CD8-positive, alpha-beta memory T cell (primary cell): Measurements from ENCODE around the gene DENND4C. TPM values are rescaled to one million over a fixed set of nuclear protein-coding genes. Genes with fewer than 3 reads are reported as not detected.
"Not testable (repeated sequence)": the region's sequence is repeated elsewhere in the genome, so short reads cannot be mapped to it uniquely, and the experiment has no call there.

Experiments used
- CTCF ChIA-PET: fragments of 350-600 bp; sonication (Branson Sonifier 250); formaldehyde crosslinking; loops from one replicate; lab custom pipeline; 2021; ENCODE audit warnings: antibody characterized with exemption; lab: Charles Lee
- POLR2A ChIA-PET: fragments of 350-600 bp; sonication (Branson Sonifier 250); formaldehyde crosslinking; loops from one replicate; lab custom pipeline; 2021; ENCODE audit warnings: antibody characterized with exemption; lab: Charles Lee
- DNase-seq, 5 donors: peaks; one replicate each; pipeline versions ENCODE4 v3.0.0 to v3.0.0-alpha.2; 2020 to 2022; ENCODE audit warnings: mixed read lengths in 1 of 5
- H3K27ac ChIP-seq: one replicate; pipeline ENCODE4 v1.7.0; 2013; ENCODE audit warnings: low read depth, mild to moderate bottlenecking, low read length, moderate library complexity
- H3K27me3 ChIP-seq: 2 replicates; pipeline ENCODE4 v1.7.0; 2013; ENCODE audit warnings: low read length, mild to moderate bottlenecking; ENCODE audit not compliant: insufficient read depth, poor library complexity, severe bottlenecking
- H3K36me3 ChIP-seq: 2 replicates; pipeline ENCODE4 v1.7.0; 2013; ENCODE audit warnings: mild to moderate bottlenecking, low read length, moderate library complexity; ENCODE audit not compliant: insufficient read depth
- H3K4me1 ChIP-seq: 2 replicates; pipeline ENCODE4 v1.7.0; 2013; ENCODE audit warnings: mild to moderate bottlenecking, low read length, moderate library complexity; ENCODE audit not compliant: insufficient read depth
- H3K4me3 ChIP-seq: 2 replicates; pipeline ENCODE4 v1.7.0; 2013; ENCODE audit warnings: mild to moderate bottlenecking, low read length
- H3K9me3 ChIP-seq: 2 replicates; pipeline ENCODE4 v1.7.0; 2013; ENCODE audit warnings: mild to moderate bottlenecking, low read length
- H3K27ac Mint-ChIP-seq, 8 donors: one replicate each; pipeline ENCODE4 v1.8.0; 2020 to 2021; ENCODE audit warnings: mixed read lengths in 8 of 8, mild to moderate bottlenecking in 6 of 8, inconsistent platforms in 3 of 8, moderate library complexity in 3 of 8
- H3K27me3 Mint-ChIP-seq, 2 donors: one replicate each; pipeline ENCODE4 v1.8.0; 2020 to 2021; ENCODE audit warnings: mixed read lengths in 2 of 2, mild to moderate bottlenecking in 1 of 2, moderate library complexity in 1 of 2
- H3K36me3 Mint-ChIP-seq, 3 donors: one replicate each; pipeline ENCODE4 v1.8.0; 2020 to 2021; ENCODE audit warnings: mixed read lengths in 3 of 3, inconsistent platforms in 1 of 3, mild to moderate bottlenecking in 1 of 3
- H3K4me1 Mint-ChIP-seq, 3 donors: one replicate each; pipeline ENCODE4 v1.8.0; 2020 to 2021; ENCODE audit warnings: mixed read lengths in 3 of 3, inconsistent platforms in 1 of 3, mild to moderate bottlenecking in 1 of 3
- H3K4me3 Mint-ChIP-seq, 7 donors: one replicate each; pipeline ENCODE4 v1.8.0; 2020 to 2021; ENCODE audit warnings: mixed read lengths in 7 of 7, mild to moderate bottlenecking in 6 of 7, moderate library complexity in 4 of 7, inconsistent platforms in 2 of 7
- H3K9me3 Mint-ChIP-seq, 5 donors: one replicate each; pipeline ENCODE4 v1.8.0; 2020 to 2022; ENCODE audit warnings: mixed read lengths in 5 of 5, mild to moderate bottlenecking in 3 of 5, moderate library complexity in 2 of 5, inconsistent platforms in 1 of 5
- polyA plus RNA-seq: library from polyadenylated mRNA; unstranded; fragments of 300-500 nt; fragmentation: Illumina TruSeq; gene quantifications from one replicate; pipeline ENCODE4 v1.2.3, GENCODE V29; 2021
- total RNA-seq, 2 experiments: library from RNA; stranded (reverse); gene quantifications; one replicate each; pipeline ENCODE4 v1.2.3, GENCODE V29; 2021

The DENND4C gene
- total and polyA plus RNA-seq, 3 experiments from 2014 or later: 19.8 to 46.6 (median 20.0) TPM

GRCh38 chr9:19385786-19386501, 155.5 kb downstream of the DENND4C start:
- H3K27me3 ChIP-seq: no peaks in the 10 kb centered on the region
- Mint-ChIP-seq H3K27ac (no peak overlapping the region), H3K9me3 (no peaks in the 10 kb centered on the region)

DNA sequence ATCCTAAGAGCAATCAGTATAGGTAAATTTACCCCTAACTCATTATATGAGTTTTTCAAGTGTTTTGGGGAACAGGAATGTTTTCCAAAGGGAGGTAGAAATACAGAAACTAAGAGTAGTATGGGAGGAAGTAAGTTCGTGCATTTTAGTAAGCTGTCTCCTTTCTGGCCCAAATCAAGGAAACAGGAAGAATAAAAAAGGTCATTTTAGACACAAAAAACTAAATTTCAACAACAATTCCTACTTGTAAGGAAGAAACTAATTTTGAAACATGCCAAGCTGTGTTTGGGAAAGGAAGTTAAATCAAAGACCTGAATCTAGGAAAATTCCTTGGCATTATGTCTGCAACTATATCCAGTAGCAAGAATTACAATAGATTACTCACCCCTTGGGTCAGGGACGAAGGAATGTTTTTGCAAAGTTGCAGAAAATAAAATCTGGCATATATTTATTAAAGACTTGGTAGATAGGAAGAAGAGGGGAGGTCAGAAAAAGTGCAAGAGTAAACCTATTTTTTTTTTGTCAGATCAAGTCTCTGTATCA, 156.1 kb downstream of the DENND4C start:
- ChIA-PET CTCF (no interaction called here), POLR2A (no interaction called here)

More at GRCh38 chr9:19385786-19386501, 155.5 kb downstream of the DENND4C start:
- H3K9me3 ChIP-seq: no peaks in the 10 kb centered on the region
- no peaks in the 10 kb centered on the region for H3K36me3 ChIP-seq
- H3K4me3 ChIP-seq: no peak overlapping the region
- peaks cover 17 to 27% of the 10 kb centered on the region in 2 donors for H3K27me3 Mint-ChIP-seq
- peaks cover 5 to 8% (median 7%) of the 10 kb centered on the region in 3 donors for H3K4me1 Mint-ChIP-seq
- POLR2A ChIA-PET: no interaction called here
- H3K4me1 ChIP-seq: peaks cover 2% of the 10 kb centered on the region
- peaks cover 0 to 3% (median 0%) of the 10 kb centered on the region in 3 donors for H3K36me3 Mint-ChIP-seq
- H3K27ac ChIP-seq: no peak overlapping the region
- DNase-seq: no peak
- CTCF ChIA-PET: no interaction called here
- H3K4me3 Mint-ChIP-seq: no peak overlapping the region

GRCh38 chr9:19387317-19387716, 156.8 kb downstream of the DENND4C start:
- DNase-seq: no peak
- Histone ChIP-seq H3K4me3 (no peak overlapping the region), H3K36me3 (no peaks in the 10 kb centered on the region), H3K27ac (no peak overlapping the region), H3K9me3 (no peaks in the 10 kb centered on the region), H3K4me1 (no peaks in the 10 kb centered on the region), H3K27me3 (no peaks in the 10 kb centered on the region)
- Mint-ChIP-seq H3K27ac (no peak overlapping the region), H3K27me3 (peaks cover 17 to 27% of the 10 kb centered on the region in 2 donors), H3K4me1 (peaks cover 0 to 1% (median under 1%) of the 10 kb centered on the region in 3 donors), H3K4me3 (no peak overlapping the region), H3K9me3 (no peaks in the 10 kb centered on the region), H3K36me3 (peaks cover 0 to 3% (median 0%) of the 10 kb centered on the region in 3 donors)
- POLR2A ChIA-PET: no interaction called here
- CTCF ChIA-PET: no interaction called here

More for the DNA sequence above, 156.1 kb downstream of the DENND4C start:
- no peaks in the 10 kb centered on the region for H3K4me1 ChIP-seq
- H3K27ac ChIP-seq: no peak overlapping the region
- H3K36me3 ChIP-seq: no peaks in the 10 kb centered on the region
- H3K4me3 ChIP-seq: no peak overlapping the region
- Mint-ChIP-seq H3K36me3 (peaks cover 0 to 3% (median 0%) of the 10 kb centered on the region in 3 donors), H3K4me1 (peaks cover 0 to 4% (median 2%) of the 10 kb centered on the region in 3 donors), H3K27me3 (peaks cover 17 to 27% of the 10 kb centered on the region in 2 donors), H3K4me3 (no peak overlapping the region), H3K9me3 (no peaks in the 10 kb centered on the region), H3K27ac (no peak overlapping the region)
- no peaks in the 10 kb centered on the region for H3K27me3 ChIP-seq
- no peak for DNase-seq
- no peaks in the 10 kb centered on the region for H3K9me3 ChIP-seq

DNA sequence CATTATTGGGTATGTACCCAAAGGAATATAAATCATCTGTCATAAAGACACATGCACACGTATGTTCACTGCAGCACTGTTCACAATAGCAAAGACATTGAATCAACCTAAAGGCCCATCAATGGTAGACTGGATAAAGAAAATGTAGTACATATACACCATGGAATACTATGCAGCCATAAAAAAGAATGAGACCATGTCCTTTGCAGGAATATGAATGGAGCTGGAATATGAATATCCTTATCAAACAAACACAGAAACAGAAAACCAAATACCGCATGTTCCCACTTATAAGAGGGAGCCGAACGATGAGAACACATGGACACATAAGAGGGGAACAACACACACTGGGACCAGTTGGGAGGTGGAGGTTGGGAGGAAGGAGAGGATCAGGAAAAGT, 159.0 kb downstream of the DENND4C start:
- CTCF ChIA-PET: interaction anchor here (1.2 kb wide), 1 partner anchor 10 kb away, joined by 3 read pairs; the partner anchor contains the start of gene RPS6

GRCh38 chr9:19397845-19398244, 167.4 kb downstream of the DENND4C start:
- H3K4me1 ChIP-seq: no peaks in the 10 kb centered on the region
- Mint-ChIP-seq H3K4me3 (no peak overlapping the region), H3K4me1 (no peaks in the 10 kb centered on the region), H3K27me3 (no peaks in the 10 kb centered on the region), H3K36me3 (no peaks in the 10 kb centered on the region), H3K27ac (peak overlapping the region in 1 of 8 donors; percentile 30), H3K9me3 (peaks cover 0 to 2% (median 0%) of the 10 kb centered on the region in 5 donors)
- no peak overlapping the region for H3K27ac ChIP-seq
- no peaks in the 10 kb centered on the region for H3K27me3 ChIP-seq
- H3K9me3 ChIP-seq: no peaks in the 10 kb centered on the region
- H3K36me3 ChIP-seq: no peaks in the 10 kb centered on the region
- H3K4me3 ChIP-seq: no peak overlapping the region
- DNase-seq: no peak
- POLR2A ChIA-PET: no interaction called here
- CTCF ChIA-PET: interaction anchor here (1.0 kb wide), 1 partner anchor 18 kb away, joined by 3 read pairs; the partner anchor contains the start of gene RPS6

More for the DNA sequence above, 159.0 kb downstream of the DENND4C start:
- H3K4me1 Mint-ChIP-seq, H3K27ac Mint-ChIP-seq, H3K9me3 Mint-ChIP-seq, H3K9me3 ChIP-seq, H3K4me3 ChIP-seq, H3K36me3 Mint-ChIP-seq, POLR2A ChIA-PET, H3K27me3 ChIP-seq, H3K36me3 ChIP-seq, DNase-seq, H3K4me1 ChIP-seq, H3K4me3 Mint-ChIP-seq, H3K27ac ChIP-seq: not testable (repeated sequence)
- peaks cover 17 to 27% of the 10 kb centered on the region in 2 donors for H3K27me3 Mint-ChIP-seq

DNA sequence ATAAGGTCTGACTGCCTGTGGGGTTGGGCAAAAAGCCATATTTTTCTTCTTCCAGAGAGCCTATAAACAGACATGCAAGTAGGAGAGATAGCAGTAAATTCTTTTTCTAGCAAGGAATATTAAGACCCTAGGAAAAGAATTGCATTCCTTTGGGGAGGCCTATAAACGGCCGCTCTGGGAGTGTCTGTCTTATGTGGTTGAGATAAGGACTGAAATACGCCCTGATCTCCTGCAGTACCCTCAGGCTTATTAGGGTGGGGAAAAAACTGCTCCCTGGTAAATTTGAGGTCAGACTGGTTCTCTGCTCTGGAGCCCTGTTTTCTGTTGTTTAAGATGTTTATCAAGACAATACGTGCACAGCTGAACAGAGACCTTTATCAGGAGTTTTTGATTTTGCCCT, 172.7 kb downstream of the DENND4C start:
- DNase-seq, H3K36me3 Mint-ChIP-seq, H3K27ac ChIP-seq, H3K27me3 ChIP-seq, H3K4me3 Mint-ChIP-seq, H3K4me3 ChIP-seq, H3K36me3 ChIP-seq, H3K9me3 Mint-ChIP-seq, H3K27ac Mint-ChIP-seq, H3K27me3 Mint-ChIP-seq, POLR2A ChIA-PET, H3K9me3 ChIP-seq, H3K4me1 Mint-ChIP-seq, H3K4me1 ChIP-seq, CTCF ChIA-PET: not testable (repeated sequence)

GRCh38 chr9:19404283-19405075, 174.0 kb downstream of the DENND4C start:
- DNase-seq: no peak
- H3K9me3 Mint-ChIP-seq: peaks cover 0 to 3% (median 0%) of the 10 kb centered on the region in 5 donors
- no peak overlapping the region for H3K4me3 Mint-ChIP-seq
- Histone ChIP-seq H3K9me3 (no peaks in the 10 kb centered on the region), H3K4me3 (no peak overlapping the region), H3K27me3 (no peaks in the 10 kb centered on the region), H3K4me1 (peaks cover 7% of the 10 kb centered on the region), H3K27ac (no peak overlapping the region), H3K36me3 (no peaks in the 10 kb centered on the region)
- H3K27ac Mint-ChIP-seq: peak overlapping the region in 2 of 8 donors; percentile 5 to 32
- CTCF ChIA-PET: no interaction called here
- H3K36me3 Mint-ChIP-seq: peaks cover 0 to 8% (median 4%) of the 10 kb centered on the region in 3 donors
- POLR2A ChIA-PET: interaction anchor here (0.5 kb wide), 1 partner anchor 301 kb away, joined by 7 read pairs; no protein-coding TSS in a partner anchor
- H3K4me1 Mint-ChIP-seq: peaks cover 4 to 14% (median 8%) of the 10 kb centered on the region in 3 donors
- H3K27me3 Mint-ChIP-seq: no peaks in the 10 kb centered on the region
